Measurements from ENCODE around the gene SGSM2.

Gene SGSM2

GRCh38 chr17:2336215-2336851 lies 968 bp upstream of the SGSM2 start, which contains the start of gene TSR1:
Gene TSR1 (minus strand): TSS chr17:2336457. CDS start chr17:2336427, 30 bp downstream.
- peak; percentile 76 to 78 for DNase-seq (ENCODE audit: low read depth in 2 of 2)

- no peak for DNase-seq (ENCODE audit: low read depth in 2 of 2)
Observed at GRCh38 chr17:2337544-2338314, 428 bp downstream of the SGSM2 start.

GRCh38 chr17:2338315-2338657 lies 985 bp downstream of the SGSM2 start:
- DNase-seq (ENCODE audit: low read depth in 2 of 2): no peak

GRCh38 chr17:2343421-2343820 lies 6.1 kb downstream of the SGSM2 start:
- DNase-seq (ENCODE audit: low read depth in 2 of 2): no peak

- DNase-seq (ENCODE audit: low read depth in 2 of 2): no peak
Observed at GRCh38 chr17:2344528-2344927, 7.2 kb downstream of the SGSM2 start.

GRCh38 chr17:2346475-2346874 lies 9.2 kb downstream of the SGSM2 start:
- DNase-seq (ENCODE audit: low read depth in 2 of 2): no peak

GRCh38 chr17:2347805-2348685 lies 10.7 kb downstream of the SGSM2 start:
- DNase-seq (ENCODE audit: low read depth in 2 of 2): peak; percentile 68 to 70

GRCh38 chr17:2351269-2351668 lies 14.0 kb downstream of the SGSM2 start:
- DNase-seq (ENCODE audit: low read depth in 2 of 2): no peak

GRCh38 chr17:2354311-2354710 lies 17.0 kb downstream of the SGSM2 start:
- DNase-seq (ENCODE audit: low read depth in 2 of 2): no peak

- no peak for DNase-seq (ENCODE audit: low read depth in 2 of 2)
Observed at GRCh38 chr17:2357237-2357636, 19.9 kb downstream of the SGSM2 start.

- DNase-seq (ENCODE audit: low read depth in 2 of 2): no peak
Observed at GRCh38 chr17:2357931-2358434, 20.7 kb downstream of the SGSM2 start.

- no peak for DNase-seq (ENCODE audit: low read depth in 2 of 2)
Observed at GRCh38 chr17:2361010-2361760, 23.9 kb downstream of the SGSM2 start.

GRCh38 chr17:2362016-2362415 lies 24.7 kb downstream of the SGSM2 start:
- no peak for DNase-seq (ENCODE audit: low read depth in 2 of 2)

GRCh38 chr17:2362416-2362815 lies 25.1 kb downstream of the SGSM2 start:
- no peak for DNase-seq (ENCODE audit: low read depth in 2 of 2)

GRCh38 chr17:2362881-2363280 lies 25.6 kb downstream of the SGSM2 start:
- DNase-seq (ENCODE audit: low read depth in 2 of 2): no peak

GRCh38 chr17:2363318-2363717 lies 26.0 kb downstream of the SGSM2 start:
- DNase-seq (ENCODE audit: low read depth in 2 of 2): no peak

GRCh38 chr17:2363851-2364762 lies 26.8 kb downstream of the SGSM2 start:
- no peak for DNase-seq (ENCODE audit: low read depth in 2 of 2)

- no peak for DNase-seq (ENCODE audit: low read depth in 2 of 2)
Observed at GRCh38 chr17:2364763-2365116, 27.4 kb downstream of the SGSM2 start.

- DNase-seq (ENCODE audit: low read depth in 2 of 2): no peak
Observed at GRCh38 chr17:2365132-2365531, 27.8 kb downstream of the SGSM2 start.

GRCh38 chr17:2366747-2367494 lies 29.6 kb downstream of the SGSM2 start:
- DNase-seq (ENCODE audit: low read depth in 2 of 2): no peak
